ENCODE measurements around the gene PLXDC1.
A peak's percentile ranks its signal among the peaks of the same experiment; 100 is the strongest.

The PLXDC1 gene

GRCh38 chr17:39108461-39109375 lies 42.7 kb downstream of the PLXDC1 start:
- in situ Hi-C loops (cut with MboI; ENCODE audit: low pct_unique_long_range_greater_than_20kb, low sequenced_read_pairs) = no loop called here
- DNase-seq = no peak

- no peak for DNase-seq
- in situ Hi-C loops (cut with MboI; ENCODE audit: low pct_unique_long_range_greater_than_20kb, low sequenced_read_pairs) = no loop called here
Measured at GRCh38 chr17:39107973-39108372, 43.5 kb downstream of the PLXDC1 start.

- in situ Hi-C loops (cut with MboI; ENCODE audit: low pct_unique_long_range_greater_than_20kb, low sequenced_read_pairs) = no loop called here
- DNase-seq = no peak
Measured at GRCh38 chr17:39107155-39107554, 44.3 kb downstream of the PLXDC1 start.

- in situ Hi-C loops (cut with MboI; ENCODE audit: low pct_unique_long_range_greater_than_20kb, low sequenced_read_pairs) = no loop called here
- no peak for DNase-seq
Measured at GRCh38 chr17:39105705-39106104, 45.7 kb downstream of the PLXDC1 start.

- in situ Hi-C loops (cut with MboI; ENCODE audit: low pct_unique_long_range_greater_than_20kb, low sequenced_read_pairs) = no loop called here
- DNase-seq = no peak
Measured at GRCh38 chr17:39104657-39105056, 46.8 kb downstream of the PLXDC1 start.

GRCh38 chr17:39104046-39104445 lies 47.4 kb downstream of the PLXDC1 start:
- in situ Hi-C loops (cut with MboI; ENCODE audit: low pct_unique_long_range_greater_than_20kb, low sequenced_read_pairs) = no loop called here
- no peak for DNase-seq

GRCh38 chr17:39101091-39101490 lies 50.3 kb downstream of the PLXDC1 start:
- DNase-seq = no peak
- in situ Hi-C loops (cut with MboI; ENCODE audit: low pct_unique_long_range_greater_than_20kb, low sequenced_read_pairs) = no loop called here

GRCh38 chr17:39100530-39100929 lies 50.9 kb downstream of the PLXDC1 start:
- DNase-seq = no peak
- in situ Hi-C loops (cut with MboI; ENCODE audit: low pct_unique_long_range_greater_than_20kb, low sequenced_read_pairs) = no loop called here

GRCh38 chr17:39099663-39100286 lies 51.7 kb downstream of the PLXDC1 start:
- no peak for DNase-seq
- in situ Hi-C loops (cut with MboI; ENCODE audit: low pct_unique_long_range_greater_than_20kb, low sequenced_read_pairs) = no loop called here

- in situ Hi-C loops (cut with MboI; ENCODE audit: low pct_unique_long_range_greater_than_20kb, low sequenced_read_pairs) = no loop called here
- peak; percentile 35 for DNase-seq
Measured at GRCh38 chr17:39098588-39098987, 52.8 kb downstream of the PLXDC1 start.

GRCh38 chr17:39097537-39097936 lies 53.9 kb downstream of the PLXDC1 start:
- no peak for DNase-seq
- in situ Hi-C loops (cut with MboI; ENCODE audit: low pct_unique_long_range_greater_than_20kb, low sequenced_read_pairs) = no loop called here

GRCh38 chr17:39097150-39097519 lies 54.3 kb downstream of the PLXDC1 start:
- DNase-seq = no peak
- in situ Hi-C loops (cut with MboI; ENCODE audit: low pct_unique_long_range_greater_than_20kb, low sequenced_read_pairs) = no loop called here

- in situ Hi-C loops (cut with MboI; ENCODE audit: low pct_unique_long_range_greater_than_20kb, low sequenced_read_pairs) = no loop called here
- DNase-seq = peak; percentile 35
Measured at GRCh38 chr17:39096508-39097149, 54.8 kb downstream of the PLXDC1 start.

GRCh38 chr17:39095309-39095686 lies 56.1 kb downstream of the PLXDC1 start:
- DNase-seq = no peak
- in situ Hi-C loops (cut with MboI; ENCODE audit: low pct_unique_long_range_greater_than_20kb, low sequenced_read_pairs) = no loop called here

GRCh38 chr17:39094607-39095308 lies 56.7 kb downstream of the PLXDC1 start:
- in situ Hi-C loops (cut with MboI; ENCODE audit: low pct_unique_long_range_greater_than_20kb, low sequenced_read_pairs) = no loop called here

GRCh38 chr17:39092692-39093230 lies 58.7 kb downstream of the PLXDC1 start:
- in situ Hi-C loops (cut with MboI; ENCODE audit: low pct_unique_long_range_greater_than_20kb, low sequenced_read_pairs) = no loop called here
- DNase-seq = peak; percentile 18

More at GRCh38 chr17:39094607-39095308, 56.7 kb downstream of the PLXDC1 start:
- peak; percentile 86 for DNase-seq

- in situ Hi-C loops (cut with MboI; ENCODE audit: low pct_unique_long_range_greater_than_20kb, low sequenced_read_pairs) = no loop called here
- no peak for DNase-seq
Measured at GRCh38 chr17:39090908-39091665, 60.4 kb downstream of the PLXDC1 start.

GRCh38 chr17:39090400-39090799 lies 61.0 kb downstream of the PLXDC1 start:
- in situ Hi-C loops (cut with MboI; ENCODE audit: low pct_unique_long_range_greater_than_20kb, low sequenced_read_pairs) = no loop called here

GRCh38 chr17:39084558-39084957 lies 66.9 kb downstream of the PLXDC1 start:
- in situ Hi-C loops (cut with MboI; ENCODE audit: low pct_unique_long_range_greater_than_20kb, low sequenced_read_pairs) = no loop called here
- DNase-seq = no peak

More at GRCh38 chr17:39090400-39090799, 61.0 kb downstream of the PLXDC1 start:
- no peak for DNase-seq
